CD4-positive, alpha-beta T cell treated with Interleukin-10 for 1 hour (primary cell): ENCODE results near the gene GRK2.
"Not testable (repeated sequence)": the region's sequence is repeated elsewhere in the genome, so short reads cannot be mapped to it uniquely, and the experiment has no call there.

Source experiments
- DNase-seq: peaks from one replicate; pipeline ENCODE4 v3.0.0-alpha.2; 2020

Gene GRK2

DNA sequence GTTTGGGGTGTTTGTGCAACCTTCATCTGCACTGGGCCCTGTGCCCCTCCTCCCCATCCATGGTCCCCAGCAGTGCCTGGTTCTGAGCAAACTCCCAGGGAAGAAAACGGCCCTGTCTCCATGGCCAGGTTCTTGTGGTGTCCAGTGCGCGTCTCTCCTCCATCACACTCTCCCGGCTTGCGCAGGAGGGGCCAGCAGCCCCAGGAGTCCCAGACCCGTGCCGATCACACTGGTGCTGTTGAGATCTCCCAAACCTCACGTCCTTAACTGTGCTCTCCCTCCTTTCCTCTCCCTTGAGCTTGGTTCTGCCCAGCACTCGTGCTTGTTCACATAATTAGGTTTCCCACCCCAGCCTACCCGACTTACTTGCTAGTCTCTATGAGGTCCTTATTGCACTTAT lies 10.9 kb upstream of the GRK2 start:
- DNase-seq: no peak

DNA sequence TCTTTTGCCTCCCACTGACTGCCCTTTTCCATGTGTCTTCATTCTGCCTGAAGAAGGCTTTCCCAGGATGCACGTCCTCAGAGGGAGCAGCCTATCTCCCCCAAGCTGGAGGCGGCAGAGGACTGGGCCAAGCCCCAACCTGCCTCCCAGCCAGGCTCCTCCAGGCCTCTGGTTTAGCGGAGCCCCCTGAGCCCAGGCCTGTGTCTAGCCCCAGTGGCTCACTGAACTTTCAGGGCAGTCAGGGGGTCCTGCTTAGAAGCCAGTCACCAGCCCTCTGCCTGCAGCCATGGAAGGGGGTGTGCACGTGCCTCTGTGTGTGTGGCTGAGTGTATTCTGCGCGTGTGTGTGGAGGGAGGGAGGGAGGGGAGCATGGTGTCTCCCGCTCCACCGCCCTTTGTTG lies 10.4 kb upstream of the GRK2 start:
- DNase-seq: no peak

DNA sequence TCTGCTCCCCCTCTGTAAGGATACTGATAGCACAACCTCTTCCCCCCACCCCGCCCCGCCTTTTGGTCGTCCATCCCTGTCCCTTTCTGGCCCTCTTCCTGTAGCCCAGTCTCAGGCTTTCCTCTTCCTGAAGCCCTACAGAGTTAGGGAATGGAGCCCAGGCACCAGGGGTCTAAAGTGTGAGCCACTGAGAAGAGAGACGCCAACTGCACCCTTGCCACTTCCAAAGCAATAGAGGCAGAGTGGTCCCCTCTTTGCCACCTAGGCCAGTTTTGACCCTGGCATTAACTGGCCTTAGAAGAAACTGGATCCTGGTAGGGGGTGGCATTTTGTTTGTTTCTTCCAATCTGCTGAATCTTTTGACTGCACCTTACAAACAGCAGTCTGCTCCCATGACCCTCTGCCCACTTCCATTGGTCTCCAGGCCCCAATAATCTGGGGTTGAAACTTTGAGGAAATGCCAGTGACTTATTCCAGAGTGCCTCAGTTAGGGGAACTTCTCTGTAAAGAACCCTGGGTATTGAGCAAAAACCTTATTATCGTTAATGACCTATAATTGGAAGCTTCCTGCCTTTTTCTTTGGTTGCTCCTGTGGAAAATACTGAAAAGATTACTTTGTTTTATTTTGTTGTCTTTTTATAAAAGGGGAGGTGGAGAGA lies 9.7 kb upstream of the GRK2 start:
- no peak for DNase-seq

DNA sequence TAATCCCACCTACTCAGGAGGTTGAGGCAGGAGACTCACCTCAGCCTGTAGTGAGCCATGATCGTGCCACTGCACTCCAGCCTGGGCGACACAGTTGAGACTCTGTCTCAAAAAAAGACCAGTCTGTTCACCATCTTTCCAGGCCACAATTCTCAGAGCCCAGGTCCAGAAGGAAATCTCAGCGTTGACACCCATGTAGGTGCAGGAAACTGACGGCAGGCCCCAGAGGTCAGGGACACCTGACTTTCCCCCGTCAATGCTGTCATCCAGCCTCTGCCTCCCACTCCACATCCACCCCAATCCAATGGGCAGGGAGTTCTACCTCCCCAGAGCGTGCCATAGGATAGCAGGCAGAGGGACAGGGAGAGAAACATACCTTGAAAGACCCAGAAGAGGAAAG lies 5.9 kb upstream of the GRK2 start:
- no peak for DNase-seq

GRCh38 chr11:67260885-67261639 lies 5.2 kb upstream of the GRK2 start:
- not testable (repeated sequence) for DNase-seq

DNA sequence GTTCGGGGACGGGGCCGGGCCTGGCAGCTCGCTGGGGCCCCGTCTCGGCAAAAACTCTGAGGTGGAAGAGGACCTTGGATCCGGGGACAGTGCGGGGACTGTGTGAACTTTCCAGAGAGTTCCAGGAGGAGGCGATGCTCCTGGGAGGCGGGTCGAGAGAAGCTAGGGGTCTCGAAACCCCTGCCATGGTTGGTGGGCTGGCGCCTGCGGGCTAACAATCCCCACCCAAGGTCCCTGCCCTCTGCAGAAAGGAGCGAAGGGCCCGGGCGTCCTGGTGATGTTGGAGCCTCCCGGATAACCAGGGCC lies 4.7 kb upstream of the GRK2 start:
- DNase-seq: no peak

- DNase-seq: no peak
Measured at GRCh38 chr11:67261946-67262681, 4.2 kb upstream of the GRK2 start.

- DNase-seq: peak; percentile 78
Measured at GRCh38 chr11:67262731-67263675, 3.3 kb upstream of the GRK2 start.

DNA sequence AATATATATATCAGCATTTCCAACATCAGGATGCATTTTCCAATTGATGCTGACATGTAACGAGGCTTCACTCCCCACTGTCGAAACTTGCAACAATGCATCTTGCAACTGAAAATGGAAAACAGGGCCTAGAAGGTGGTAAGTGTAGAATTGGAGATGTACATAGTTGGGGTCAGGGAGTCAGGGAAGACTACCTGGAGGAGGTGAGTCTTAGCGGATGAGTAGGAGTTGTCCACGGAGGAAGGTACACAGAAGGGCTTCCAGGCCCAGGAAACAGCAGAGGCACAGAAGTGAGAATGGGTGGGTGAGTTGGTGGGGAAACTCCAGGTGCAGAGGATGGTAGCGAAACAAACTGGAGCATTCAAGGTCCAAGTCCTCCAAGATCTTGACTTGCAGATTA lies 2.0 kb upstream of the GRK2 start:
- no peak for DNase-seq

DNA sequence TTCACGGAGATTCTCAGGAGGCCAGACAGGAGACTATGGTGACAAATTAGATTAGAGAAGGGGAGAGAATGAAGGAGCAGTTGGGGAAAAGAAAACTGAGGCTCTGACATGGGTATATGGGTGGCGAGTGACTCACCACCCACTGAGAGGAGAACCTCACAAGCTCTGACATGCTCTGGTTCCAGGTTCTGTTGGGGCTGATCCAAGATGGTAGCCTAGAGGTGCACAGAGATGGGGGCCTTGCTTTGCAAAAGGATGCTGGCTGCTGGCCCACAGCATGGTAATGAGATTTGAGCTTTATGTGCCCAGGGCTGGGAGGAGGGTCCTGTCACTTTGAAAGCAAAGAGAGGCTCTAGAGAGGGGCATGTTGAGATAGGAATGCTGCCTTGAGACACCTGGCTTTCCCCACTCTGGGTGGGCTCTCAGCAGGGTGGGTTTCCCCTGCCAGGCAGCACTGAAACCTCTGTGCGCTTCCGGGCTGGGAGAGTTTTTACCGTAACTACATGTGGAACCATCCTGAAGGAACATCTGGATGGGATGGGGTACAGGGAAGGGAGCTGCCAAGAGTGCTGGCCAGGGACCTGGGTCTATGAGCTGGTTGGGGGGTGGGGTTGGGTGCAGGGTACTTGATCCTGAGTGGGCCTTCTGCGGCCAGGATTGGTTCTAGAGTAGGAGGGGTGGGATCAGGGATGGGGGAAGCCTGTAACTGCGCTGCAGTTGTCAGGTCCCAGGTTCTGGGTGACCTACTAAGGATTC lies 1.2 kb upstream of the GRK2 start:
- no peak for DNase-seq

DNA sequence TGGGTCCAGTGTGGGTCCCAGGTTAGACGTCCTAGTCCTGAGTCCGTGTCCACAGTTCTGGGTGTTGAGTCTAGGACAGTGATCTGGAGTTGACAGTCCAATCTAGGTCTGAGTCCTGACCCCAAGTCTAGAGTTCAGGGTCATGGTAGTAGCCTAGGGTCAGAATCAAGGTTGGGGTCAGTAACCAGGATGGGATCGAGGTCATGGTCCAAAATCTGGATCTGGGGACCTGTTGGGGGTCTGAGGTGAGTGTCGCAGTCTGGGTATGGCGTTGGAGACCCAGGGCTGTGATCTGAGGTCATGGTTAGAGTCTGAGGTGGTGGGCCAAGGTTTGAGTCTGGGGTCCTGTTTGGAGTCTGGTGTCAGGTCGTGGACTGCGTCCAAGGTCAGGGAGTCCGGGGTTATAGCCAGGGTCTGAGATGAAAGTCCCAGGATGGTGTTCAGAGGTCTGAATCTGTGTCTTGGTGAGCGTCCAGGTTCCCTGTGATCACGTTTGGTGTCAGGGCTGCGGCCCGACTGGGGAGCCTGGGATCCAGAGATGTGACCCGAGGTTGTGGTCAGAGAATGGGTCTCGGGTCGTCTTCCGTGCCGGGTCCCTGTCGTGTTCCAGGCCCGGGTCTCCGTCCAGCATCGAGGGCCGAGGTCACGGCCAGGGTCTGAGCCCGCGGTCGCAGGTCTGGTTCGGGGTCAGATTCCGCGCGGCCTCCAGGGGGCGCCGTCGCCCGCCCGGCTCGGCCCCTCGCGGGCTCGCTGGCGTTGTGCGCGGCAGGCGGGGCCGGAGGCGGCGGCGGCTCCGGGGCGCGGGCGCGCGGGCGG lies 432 bp upstream of the GRK2 start:
- peak; percentile 83 for DNase-seq

DNA sequence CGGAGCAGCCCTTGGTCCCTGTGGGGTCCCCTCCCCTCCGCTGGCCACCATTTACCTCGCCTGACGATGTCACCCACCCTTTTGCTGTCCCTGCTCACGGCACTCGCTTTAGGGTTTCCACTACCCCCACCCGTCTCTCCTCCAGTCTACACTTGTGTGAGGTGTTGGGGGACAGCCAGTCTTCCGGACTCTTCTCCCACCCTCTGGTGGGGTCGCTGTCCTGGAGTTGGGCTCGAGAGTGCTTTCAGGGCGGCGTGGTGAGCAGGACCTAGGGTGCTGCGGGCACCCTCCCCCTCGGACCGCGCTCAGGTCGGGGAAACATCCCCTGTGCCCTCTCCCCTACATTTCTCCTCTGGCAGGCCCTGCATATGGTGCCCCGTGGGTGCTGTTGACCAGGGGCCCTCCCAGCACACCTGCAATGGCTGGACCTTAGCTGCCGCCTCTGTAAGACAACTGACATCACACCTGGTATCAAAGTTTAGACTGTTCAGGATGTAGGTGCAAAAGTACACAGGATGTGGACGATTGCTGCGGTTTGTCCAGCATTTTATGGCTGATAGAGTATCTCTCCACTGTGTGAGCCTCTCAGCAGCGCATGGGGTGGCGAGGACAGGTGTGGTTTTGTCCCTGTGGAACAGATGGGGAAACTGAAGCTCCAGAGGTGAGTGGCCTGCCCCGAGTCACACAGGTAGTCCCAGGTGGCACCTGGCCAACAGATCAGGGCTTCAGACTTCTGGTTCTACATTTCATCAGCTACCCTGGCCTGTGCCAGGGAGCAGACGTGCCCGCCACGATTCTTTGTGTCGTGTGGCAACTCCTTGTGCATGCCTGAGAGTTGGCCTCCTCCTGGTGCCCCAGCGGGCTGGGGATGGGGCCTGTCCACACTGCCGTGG lies 1.2 kb downstream of the GRK2 start:
- DNase-seq: peak; percentile 48

DNA sequence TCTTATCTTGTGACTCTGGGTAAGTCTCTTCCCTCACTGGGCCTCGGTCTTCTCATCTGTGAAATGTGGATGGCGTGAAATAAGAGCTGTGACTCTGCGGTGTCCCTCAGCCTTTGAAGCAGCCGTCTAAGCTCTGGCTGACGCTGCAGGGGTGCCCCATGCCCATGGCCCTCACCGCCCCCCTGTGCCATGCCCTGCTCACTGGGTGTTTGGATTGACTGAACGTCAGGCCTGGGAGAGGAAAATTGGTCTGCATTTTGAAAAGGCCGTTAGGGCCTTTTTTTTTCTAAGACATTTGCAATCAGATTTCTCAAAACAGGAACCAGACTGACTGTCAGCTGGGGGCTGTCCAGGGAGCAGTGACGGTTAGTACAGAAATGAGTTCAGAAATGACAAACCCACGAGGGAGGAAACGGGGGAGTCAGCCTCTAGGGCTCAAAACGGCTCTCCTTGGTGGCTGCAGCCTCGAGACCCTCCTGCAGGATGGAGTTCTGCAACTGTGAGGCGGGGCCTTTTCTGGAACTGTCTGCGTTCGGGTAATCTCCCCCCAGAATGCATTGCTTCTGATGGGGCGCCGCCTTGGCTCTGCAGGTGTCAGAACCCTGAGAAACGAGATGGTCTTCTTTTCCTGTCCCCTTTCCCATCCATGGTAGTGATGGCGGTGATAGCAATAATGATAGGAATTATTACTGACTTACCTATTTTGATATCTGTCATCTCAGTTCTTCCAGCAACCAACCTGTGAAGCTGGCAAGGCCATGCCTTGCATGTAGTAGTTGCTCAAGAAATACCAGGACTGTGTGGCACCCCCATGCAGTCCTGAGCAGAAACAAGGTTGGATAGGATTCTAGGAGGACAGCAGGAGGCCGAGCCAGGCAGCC lies 2.0 kb downstream of the GRK2 start:
- DNase-seq: peak; percentile 70

GRCh38 chr11:67268962-67269268 lies 2.6 kb downstream of the GRK2 start:
- no peak for DNase-seq

- peak; percentile 35 for DNase-seq
Measured at GRCh38 chr11:67269401-67270255, 3.4 kb downstream of the GRK2 start.

DNA sequence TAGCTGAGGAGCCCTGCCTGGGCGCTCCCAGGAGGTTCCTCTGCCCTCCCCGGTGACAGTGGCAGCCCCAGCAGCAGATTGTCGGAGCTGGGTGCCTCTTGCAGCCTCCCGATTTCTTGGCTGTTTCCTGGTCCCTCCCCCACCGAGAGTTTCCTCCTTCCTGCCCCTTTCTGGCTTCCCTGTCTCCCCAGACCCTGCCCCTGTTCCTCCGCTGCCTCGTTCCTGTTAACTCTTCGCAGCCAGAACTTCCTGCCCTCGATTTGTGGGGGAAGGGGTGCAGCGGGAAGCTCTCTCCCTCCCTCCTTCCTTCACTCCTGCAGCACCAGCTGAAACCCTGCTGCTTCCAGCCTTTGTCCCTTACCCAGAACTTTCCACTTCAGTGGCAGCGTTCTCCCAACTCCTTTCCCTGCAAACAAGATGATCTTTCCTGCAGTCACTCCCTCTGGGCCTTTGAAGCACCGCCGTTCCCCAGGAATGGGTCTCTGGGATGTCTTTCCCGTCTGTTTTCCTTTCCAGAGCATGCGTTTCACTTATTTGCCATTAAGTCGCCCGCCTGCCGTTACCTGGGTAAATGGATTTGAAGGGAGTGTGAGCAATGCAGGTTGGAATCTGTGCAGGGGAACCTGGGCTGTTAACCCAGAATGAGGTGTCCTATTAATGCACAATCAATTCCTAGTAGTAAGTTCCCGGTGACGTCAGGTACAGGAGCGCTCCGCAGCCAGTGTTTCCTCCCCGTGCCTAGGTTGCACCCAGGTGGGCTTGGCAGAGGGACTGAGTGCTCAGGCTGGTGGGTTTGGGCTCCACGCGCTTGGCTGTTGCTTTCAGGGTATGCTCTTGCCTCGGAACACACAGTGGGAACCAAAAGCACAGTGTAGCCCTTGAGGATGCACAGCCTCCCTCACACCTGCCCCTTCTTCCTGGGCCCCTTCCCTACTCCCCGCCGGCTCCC lies 4.3 kb downstream of the GRK2 start:
- peak; percentile 31 for DNase-seq

DNA sequence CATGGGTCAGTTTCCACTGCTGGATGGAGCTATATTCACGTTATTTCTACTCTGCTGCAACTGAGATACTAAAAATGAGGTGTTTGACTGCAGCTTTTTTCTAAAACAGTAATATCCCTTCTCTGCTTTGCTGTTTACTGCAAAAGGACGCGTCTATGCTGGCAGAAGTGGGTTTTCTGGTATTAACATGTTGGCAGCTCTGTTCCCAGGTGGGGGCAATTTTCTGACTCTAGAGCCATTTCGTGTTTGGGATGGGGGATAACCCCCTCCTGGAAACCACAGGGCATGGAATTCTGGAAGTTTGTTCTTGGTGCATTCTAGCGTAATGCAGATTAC lies 4.9 kb downstream of the GRK2 start:
- DNase-seq: no peak
